Fibroblast of villous mesenchyme (primary cell): ENCODE results near the gene CRABP2. TPM values are rescaled to one million over a fixed set of nuclear protein-coding genes. Genes with fewer than 3 reads are reported as not detected.
A peak's percentile ranks its signal among the peaks of the same experiment; 100 is the strongest.

Source experiments
- DNase-seq: peaks from one replicate; pipeline ENCODE4 v3.0.0-alpha.2; 2010; ENCODE audit warnings: low read depth
- H3K4me3 ChIP-seq: 2 replicates; pipeline ENCODE4 v1.5.1; 2011; ENCODE audit warnings: low read depth, mild to moderate bottlenecking, low read length
- CTCF ChIP-seq: IDR thresholded peaks from 2 replicates; pipeline ENCODE4 v1.5.1; 2012; ENCODE audit warnings: low read depth, mild to moderate bottlenecking, low read length; ENCODE audit not compliant: insufficient read depth
- total RNA-seq: library from RNA; depleted of rRNA; stranded (reverse); fragments of >200 nt; gene quantifications from 2 replicates; pipeline ENCODE4 v1.2.3, GENCODE V29; 2012

CRABP2 gene
- total RNA-seq, 1 donor: 80.7 TPM

DNA sequence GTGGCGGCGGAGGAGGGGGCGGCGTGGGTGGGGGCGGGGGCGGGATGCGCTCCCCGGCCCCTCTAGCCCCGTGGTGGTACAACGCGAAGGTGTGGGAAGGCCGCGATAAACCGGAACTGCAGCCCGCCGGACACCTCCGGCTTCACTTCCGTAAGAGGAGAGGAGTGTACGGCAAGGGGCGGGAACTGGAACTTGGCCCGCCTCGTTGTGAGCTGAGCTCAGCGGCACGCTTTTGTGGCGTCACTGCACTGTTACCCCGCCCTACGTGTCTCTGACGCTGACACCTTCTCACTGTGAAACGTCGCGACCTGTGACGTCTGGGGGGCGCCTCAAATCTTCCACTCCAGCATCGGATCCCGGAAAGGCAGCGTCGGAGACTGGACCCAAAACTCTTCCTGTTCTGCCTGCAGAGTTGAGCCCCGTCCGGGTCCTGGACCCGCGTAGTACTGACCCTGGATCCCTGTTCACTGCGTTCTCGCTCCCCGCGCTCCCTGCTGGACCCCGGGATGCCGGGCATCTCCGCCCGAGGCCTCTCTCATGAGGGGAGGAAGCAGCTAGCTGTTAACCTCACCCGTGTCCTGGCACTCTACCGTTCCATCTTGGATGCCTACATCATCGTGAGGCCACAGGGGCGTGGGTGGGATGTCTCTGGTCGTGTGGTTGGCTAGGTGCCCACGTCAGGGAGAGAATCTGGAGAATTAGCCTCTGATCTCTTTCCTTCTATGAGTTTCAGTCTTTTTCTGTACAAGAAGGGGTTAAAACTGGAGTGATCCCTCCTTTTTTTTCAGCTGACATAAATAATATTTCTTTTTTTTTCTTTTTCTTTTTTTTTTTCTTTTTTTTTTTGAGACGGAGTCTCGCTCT, 23.4 kb upstream of the CRABP2 start, which contains the start of gene ISG20L2:
ISG20L2 (minus strand) TSS at position 168 of the 864 bp plus-strand sequence. CDS start 1,114 bp downstream, outside the sequence.
- peak within 1 kb of the TSS; percentile 99 for H3K4me3 ChIP-seq
- TF ChIP-seq CTCF: peak; percentile 0
- DNase-seq: peak; percentile 99

GRCh38 chr1:156727926-156728598, 22.7 kb upstream of the CRABP2 start, which contains the start of gene METTL25B:
METTL25B (plus strand) TSS chr1:156728469; CDS start chr1:156729105, 636 bp downstream.
- peak within 1 kb of the TSS; percentile 99 for H3K4me3 ChIP-seq
- no peak for TF ChIP-seq CTCF
- DNase-seq: peak; percentile 80

GRCh38 chr1:156727492-156727891, 22.1 kb upstream of the CRABP2 start:
- no peak for TF ChIP-seq CTCF
- H3K4me3 ChIP-seq: peak overlapping the region; percentile 99
- DNase-seq: no peak

- peak; percentile 75 for DNase-seq
- H3K4me3 ChIP-seq: peak overlapping the region; percentile 99
- peak; percentile 74 for TF ChIP-seq CTCF
These were observed 21.3 kb upstream of the CRABP2 start for GRCh38 chr1:156726549-156727226.

- peak; percentile 94 for TF ChIP-seq CTCF
- DNase-seq: peak; percentile 91
- H3K4me3 ChIP-seq: peak overlapping the region; percentile 99
These were observed 20.4 kb upstream of the CRABP2 start for GRCh38 chr1:156725683-156726280.

GRCh38 chr1:156721535-156721934, 16.2 kb upstream of the CRABP2 start:
- no peak for TF ChIP-seq CTCF
- no peak overlapping the region for H3K4me3 ChIP-seq

More at GRCh38 chr1:156721535-156721934, 16.2 kb upstream of the CRABP2 start:
- DNase-seq: no peak
